GM15510 (cell line): ENCODE measurements around the gene KLHL41.

Experiments used
- POLR2A ChIP-seq: IDR thresholded peaks from 3 replicates; pipeline ENCODE4 v1.6.1; 2011; ENCODE audit warnings: borderline replicate concordance; ENCODE audit not compliant: insufficient read length; ENCODE audit errors: extremely low read depth

Gene KLHL41

GRCh38 chr2:169509298-169509885 lies at the start of gene KLHL41:
TSS of gene KLHL41 (plus strand) at chr2:169509702. CDS start at chr2:169509779, 77 bp downstream.
- no peak for TF ChIP-seq POLR2A

- no peak for TF ChIP-seq POLR2A
These were observed 48.4 kb upstream of the KLHL41 start for GRCh38 chr2:169461143-169461542.

- no peak for TF ChIP-seq POLR2A
These were observed 46.4 kb upstream of the KLHL41 start for GRCh38 chr2:169462896-169463695.

GRCh38 chr2:169464466-169464865 lies 45.0 kb upstream of the KLHL41 start:
- TF ChIP-seq POLR2A, result no peak

- no peak for TF ChIP-seq POLR2A
These were observed 44.6 kb upstream of the KLHL41 start for GRCh38 chr2:169464882-169465281.

DNA sequence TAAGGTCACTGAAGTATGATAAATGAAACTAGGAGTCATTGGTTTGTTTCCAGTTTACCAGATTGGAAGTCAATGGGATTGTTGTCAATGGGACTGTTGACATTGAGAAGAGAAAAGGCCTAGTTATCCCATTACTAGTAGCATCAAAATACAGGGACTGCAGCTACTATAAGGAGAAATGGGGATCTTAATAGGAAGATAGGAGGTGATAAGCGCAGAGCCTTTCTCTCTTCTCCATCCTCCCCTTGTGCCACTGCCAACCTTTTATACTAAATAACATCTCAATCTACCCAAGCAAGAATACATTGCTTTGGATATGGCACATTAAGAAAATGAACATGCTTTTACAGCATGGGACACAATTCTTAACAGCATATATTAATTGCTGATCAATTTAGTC lies 40.7 kb upstream of the KLHL41 start:
- no peak for TF ChIP-seq POLR2A

DNA sequence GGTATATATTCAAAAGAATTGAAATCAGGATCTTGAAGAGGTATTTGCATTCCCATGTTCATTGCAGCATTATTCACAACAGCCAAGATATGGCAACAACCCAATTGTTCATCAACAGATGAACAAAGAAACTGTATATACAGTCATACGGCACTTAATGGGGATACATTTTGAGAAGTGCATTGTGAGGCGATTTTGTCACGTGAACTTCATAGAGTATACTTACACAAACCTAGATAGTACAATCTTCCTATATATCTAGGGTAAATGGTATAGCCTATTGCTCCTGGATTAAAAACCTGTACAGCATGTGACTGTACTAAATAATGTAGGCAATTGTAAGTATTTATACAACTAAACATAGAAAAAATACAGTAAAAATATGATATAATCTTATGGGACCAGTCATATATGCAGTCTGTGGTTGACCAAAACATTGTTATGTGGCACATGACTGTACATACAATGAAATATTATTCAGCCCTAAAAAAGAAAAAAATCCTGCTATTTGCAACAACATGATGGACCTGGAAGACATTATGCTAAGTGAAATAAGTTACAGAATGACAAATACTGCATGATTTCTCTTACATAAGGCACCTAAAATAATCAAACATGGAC lies 39.4 kb upstream of the KLHL41 start:
- no peak for TF ChIP-seq POLR2A

- TF ChIP-seq POLR2A, result no peak
These were observed 37.3 kb upstream of the KLHL41 start for GRCh38 chr2:169472249-169472648.

DNA sequence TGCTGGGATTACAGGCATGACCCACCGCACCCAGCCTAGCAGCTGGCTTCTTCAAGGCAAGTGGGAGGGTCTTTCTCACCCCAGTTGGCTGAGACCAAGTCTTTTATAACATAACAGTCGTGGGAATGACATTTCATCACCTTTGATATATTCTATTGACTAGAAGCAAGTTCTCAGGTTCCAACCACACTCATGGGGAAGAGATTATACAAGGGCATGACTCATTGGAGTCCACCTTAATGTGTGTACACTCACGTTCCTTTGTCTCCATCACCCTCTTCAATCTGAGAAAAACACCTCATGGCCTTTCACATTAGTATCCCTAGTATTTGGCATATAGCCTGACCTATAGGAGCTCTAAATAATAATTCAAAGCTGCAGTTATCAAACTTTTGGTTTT lies 33.0 kb upstream of the KLHL41 start:
- TF ChIP-seq POLR2A, result no peak

DNA sequence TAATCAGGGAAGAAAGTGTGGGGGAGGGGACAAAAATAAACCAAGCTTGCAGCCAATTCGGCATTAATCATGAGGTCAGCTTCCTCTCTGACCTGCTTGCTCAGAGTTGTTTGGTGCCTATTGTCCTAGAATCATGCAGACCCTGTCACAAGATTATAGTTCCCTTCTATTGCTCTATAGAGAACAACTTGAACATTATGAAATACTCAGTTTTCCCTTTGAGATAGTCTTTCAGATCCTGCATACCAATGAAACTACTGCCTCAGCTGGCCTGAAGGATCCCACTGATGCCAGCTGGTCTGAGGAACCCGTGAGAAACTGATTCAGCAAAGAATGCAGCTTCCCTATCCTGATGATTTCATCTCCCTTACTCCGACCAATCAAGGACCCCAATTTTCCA lies 31.2 kb upstream of the KLHL41 start:
- no peak for TF ChIP-seq POLR2A

- no peak for TF ChIP-seq POLR2A
These were observed 30.7 kb upstream of the KLHL41 start for GRCh38 chr2:169478745-169479256.

DNA sequence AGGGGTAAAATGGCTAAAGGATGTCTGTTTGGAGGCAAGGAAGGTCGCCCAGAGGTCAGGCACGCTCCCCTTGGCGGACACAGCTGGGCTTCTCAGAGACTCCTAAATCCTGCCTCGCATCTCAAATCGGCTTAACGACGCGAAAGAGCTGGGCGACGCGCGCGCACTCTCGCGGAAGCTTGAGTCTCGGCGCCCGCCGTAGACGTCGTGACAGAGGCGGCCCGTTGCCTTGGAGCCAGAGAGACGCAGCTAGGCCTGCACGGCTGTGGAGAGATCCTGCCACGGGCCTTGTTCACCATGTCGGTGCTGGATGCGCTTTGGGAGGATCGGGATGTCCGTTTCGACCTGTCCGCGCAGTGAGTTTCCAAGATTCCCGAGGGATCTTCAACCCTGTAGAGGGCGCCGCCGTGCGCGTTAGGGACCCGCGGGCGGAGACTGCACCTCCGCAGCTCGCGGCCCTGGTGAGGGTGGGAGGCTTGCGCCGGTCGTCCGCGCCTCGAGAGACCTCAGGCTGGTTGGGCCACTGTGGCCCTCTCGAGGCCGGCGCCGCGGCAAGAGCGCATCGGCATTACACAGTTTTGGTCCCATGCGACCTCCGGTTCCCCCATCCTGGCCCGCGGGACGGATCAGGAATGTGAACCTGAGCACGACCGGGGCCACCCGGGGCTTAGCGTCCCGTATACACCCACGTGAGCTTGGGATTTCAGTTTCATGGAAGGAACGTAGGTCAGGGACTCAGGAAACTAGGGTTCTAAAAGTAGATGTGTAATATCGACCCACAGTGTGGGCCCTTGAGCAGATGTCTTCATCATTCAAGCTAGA lies 30.0 kb upstream of the KLHL41 start, which contains the start of gene BBS5:
BBS5 (plus strand) TSS at position 238 of the 822 bp plus-strand sequence; CDS start at position 298, 60 bp downstream.
- TF ChIP-seq POLR2A, result no peak

- no peak for TF ChIP-seq POLR2A
These were observed 29.4 kb upstream of the KLHL41 start for GRCh38 chr2:169480079-169480465.

DNA sequence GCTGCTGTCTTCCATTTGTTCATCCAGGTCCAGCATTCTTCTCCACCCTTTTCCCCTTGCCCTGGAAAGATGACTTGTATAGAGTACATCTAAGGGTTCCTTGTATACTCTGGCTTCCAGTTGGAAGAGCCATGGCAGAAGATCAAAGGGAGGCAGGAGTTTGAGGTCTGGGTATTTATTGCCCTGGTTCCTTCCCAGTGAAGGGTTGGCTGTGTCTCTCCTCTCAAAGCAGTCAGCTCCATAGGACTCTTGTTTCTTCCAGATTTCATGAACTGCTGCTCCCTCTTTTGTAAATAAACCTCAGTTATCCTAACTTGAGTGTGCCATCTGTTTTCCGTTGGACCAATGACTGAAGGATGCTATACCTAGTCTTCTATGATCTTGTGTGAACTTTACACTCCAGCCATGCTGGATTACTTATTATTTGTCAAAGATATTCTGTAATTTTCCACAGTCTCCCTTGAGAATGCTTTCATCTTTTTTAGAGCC lies 23.8 kb upstream of the KLHL41 start:
- TF ChIP-seq POLR2A, result no peak

- no peak for TF ChIP-seq POLR2A
These were observed 23.0 kb upstream of the KLHL41 start for GRCh38 chr2:169486487-169486886.

DNA sequence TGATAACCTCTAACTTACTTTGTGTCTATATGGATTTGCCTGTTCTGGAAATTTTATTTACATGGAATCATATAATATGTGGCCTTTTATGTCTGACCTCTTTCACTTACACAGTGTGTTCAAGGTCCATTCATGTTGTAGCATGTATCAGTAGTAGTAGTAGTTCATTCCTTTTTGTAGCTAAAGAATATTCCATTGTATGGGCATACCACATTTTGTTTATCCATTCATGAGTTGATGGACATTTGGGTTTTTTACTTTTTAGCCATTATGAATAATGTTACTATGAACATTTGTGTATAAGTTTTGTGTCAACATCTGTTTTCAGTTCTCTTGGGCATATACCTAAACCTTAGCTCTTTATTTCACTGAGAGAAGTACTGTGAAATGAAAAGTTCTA lies 18.7 kb upstream of the KLHL41 start:
- TF ChIP-seq POLR2A, result no peak

GRCh38 chr2:169491378-169491777 lies 18.1 kb upstream of the KLHL41 start:
- TF ChIP-seq POLR2A, result no peak
